NCI-H82 (cell line): ENCODE data around the gene GRM4.
A peak's percentile ranks its signal among the peaks of the same experiment; 100 is the strongest.

Source experiments
- DNase-seq: peaks from one replicate; lab custom pipeline; 2025; lab: John Stamatoyannopoulos, UW

Gene GRM4

DNA sequence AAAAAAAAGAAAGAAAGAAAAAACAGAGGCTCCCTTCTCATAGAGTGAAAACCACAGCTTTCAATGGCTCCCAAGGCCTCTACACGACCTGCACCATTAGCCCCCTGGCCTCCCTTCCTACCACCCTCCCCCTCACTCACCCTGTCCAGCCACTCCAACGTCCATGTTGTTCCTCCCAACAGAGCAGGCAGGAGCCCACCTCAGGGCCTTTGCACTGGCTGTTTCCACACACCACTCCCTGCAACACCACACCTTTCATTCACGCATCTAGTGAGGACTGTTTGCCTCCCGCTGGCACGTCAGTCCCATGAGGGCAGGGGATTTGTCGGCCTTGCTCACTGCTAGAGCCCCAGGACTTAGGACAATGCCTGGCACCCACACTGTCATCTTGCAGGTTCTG is 39.5 kb downstream of the GRM4 start:
- no peak for DNase-seq

GRCh38 chr6:34104628-34105027 is 41.3 kb downstream of the GRM4 start:
- no peak for DNase-seq

DNA sequence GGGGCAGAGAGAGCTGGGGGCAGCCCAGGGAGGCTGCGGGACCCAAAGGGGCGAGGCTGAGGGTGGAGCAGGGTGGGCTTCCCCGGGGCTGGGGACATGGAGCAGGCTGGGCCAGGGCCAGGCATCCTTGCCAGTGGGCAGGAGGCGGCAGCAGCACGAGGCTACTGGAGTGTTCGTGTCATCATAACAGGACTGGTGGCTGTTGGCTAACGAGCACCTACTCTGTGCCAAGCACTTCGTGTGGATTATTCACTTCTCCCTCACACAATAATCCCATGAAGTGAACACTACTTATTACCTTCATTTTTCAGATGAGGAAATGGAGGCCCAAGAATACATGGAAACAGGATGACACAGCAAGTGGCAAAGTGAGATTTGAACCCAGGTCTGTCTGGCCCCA is 41.7 kb downstream of the GRM4 start:
- no peak for DNase-seq

- DNase-seq: no peak
These were observed 42.6 kb downstream of the GRM4 start for GRCh38 chr6:34103321-34103720.

- no peak for DNase-seq
These were observed 43.2 kb downstream of the GRM4 start for GRCh38 chr6:34102696-34103095.

- DNase-seq: no peak
These were observed 43.7 kb downstream of the GRM4 start for GRCh38 chr6:34102099-34102656.

DNA sequence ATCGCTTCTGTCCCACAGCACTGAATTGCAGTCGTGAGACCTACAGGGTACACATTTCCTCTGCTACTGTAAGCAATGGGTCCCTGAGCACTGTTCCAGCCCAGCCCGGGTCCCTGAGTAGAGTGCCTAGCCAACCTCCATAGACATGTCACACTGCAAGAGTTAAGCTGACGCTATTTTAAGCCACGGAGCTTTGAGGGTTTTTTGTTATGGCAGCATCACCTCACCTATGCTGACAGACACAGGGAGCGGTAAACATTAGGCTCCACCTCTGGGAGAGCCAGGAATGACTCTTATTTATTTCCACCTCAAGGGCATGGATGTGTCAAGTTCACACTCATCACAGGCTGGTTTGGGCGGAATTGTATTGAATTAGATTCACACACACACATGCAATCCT is 45.1 kb downstream of the GRM4 start:
- DNase-seq: no peak

- DNase-seq: peak; percentile 75
These were observed 46.0 kb downstream of the GRM4 start for GRCh38 chr6:34099878-34100277.

DNA sequence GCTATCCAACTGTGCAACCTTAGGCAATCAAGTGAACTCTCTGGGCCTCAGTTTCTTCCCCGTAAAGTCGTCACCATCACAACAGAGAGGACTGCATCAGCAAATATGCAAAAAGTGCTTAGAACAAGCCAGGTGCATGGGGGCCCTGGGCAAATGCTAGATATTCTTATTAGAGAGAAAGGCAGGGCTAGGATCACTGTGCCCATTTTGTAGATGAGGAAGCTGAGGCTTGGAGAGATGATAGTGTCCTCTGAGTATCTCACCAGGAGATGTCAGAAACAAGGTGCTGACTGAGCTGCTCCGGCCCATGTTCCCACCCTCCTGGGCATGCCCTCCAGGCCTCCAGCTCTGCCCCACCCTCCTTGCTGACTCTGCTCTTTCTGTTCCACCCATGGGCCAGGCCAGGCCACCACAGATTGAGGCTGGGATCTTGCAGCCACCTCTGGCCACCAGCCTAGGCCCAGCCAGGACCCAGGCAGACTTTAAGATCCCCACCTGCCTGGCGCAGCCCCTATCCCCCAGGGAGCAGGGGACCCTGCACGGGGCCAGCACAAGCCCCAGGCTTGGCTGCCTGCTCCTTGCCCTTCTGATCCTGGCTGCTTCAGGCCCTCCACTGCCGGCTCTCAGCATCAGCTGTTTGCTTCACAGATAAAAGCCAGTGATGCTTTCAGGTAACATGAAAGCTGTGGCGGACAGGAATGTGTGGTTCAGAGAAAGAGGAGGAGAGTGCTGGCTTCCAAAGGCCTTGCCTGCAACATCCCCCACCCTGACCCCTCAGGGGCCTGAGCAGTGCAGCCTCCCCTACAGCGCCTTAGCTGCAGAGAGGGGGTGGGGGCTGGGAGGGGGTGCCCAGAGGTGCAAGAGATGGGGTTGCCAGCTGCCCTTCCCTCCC is 47.6 kb downstream of the GRM4 start:
- no peak for DNase-seq

DNA sequence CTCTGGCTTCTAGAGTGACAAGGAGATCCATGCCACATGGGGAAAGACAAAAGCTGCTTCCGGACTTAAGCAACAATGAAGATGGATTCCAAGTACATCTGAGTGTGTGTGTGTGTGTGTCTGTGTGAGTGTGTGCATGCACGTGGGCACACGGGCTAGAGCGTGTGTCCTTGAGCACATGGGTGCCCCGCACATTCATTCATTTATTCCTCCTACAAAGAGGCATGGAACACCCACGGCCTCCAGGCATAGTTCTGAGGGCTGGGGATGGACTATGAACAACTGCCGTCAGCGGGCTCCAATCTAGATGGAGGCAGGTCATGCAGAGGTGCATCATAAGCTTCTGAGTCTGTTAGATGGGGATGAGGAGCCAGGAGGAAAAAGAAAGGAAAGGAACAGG is 49.1 kb downstream of the GRM4 start:
- no peak for DNase-seq

- DNase-seq: no peak
These were observed 49.7 kb downstream of the GRM4 start for GRCh38 chr6:34096193-34096592.

DNA sequence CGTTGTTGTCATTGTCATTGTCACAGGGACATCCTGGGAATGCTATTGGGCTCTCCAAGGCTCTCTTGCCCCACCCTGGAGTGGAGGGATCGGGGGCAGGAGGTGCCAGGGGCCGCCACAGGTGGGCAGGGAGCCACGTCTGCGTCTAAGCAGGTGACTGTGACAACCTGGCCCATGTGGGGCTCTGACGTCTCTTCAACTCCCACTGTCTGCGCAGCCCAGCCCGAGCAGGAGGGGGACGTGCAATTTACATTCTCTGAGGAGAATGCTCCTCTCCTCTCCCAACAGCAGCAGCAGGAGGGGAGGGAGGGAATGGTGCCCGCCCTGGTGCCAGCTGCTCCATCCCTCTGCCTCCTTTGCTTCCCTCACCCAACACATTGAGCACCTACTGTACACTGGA is 50.1 kb downstream of the GRM4 start:
- no peak for DNase-seq

GRCh38 chr6:34095136-34095505 is 50.8 kb downstream of the GRM4 start:
- no peak for DNase-seq

- no peak for DNase-seq
These were observed 51.3 kb downstream of the GRM4 start for GRCh38 chr6:34094474-34095135.

DNA sequence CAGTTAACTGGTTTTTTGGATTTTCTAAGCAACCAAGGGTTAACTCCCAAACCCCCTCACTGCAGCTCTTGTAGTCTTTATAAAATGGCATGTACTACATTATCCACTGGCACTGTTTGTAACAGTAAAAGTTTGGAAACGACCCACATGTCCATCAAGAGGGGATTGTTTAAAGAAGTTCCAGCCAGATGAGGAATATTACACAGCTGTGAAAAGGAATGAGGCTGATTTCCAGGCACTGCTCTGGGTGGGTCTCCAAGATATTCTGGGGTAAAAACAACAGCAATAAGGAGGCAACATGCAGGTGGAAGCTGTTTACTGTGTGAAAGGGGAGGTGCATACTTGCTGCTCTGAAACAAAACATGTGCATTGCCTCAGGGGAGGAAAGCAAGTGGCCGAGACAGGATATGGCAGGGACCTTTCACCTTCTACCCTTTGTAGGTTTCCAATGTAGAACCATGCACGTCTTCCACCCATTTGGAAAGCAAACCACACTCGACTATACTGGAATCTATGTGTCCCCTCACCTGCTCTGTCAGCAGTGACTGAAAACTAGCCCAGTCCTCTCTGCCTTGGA is 51.9 kb downstream of the GRM4 start:
- DNase-seq: no peak

DNA sequence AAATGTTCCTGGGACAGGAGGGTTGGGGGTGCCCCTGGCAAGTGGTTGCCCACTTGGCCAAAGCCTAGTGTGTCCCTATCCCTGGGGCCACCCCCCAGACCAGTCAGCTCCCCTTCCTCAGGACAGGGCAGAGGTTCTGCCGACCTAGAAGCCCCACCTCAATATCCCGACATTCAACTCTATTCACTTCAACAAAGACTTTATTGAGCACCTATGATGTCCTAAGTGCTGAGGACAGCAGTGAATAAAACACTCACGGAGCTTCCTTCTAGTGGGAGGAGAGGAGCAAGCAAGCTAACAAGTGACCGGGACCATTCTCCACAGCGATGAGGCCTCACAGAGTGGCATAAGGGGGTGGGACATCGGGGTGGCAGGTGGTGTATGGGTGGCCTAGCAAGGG is 52.7 kb downstream of the GRM4 start:
- DNase-seq: no peak

- DNase-seq: no peak
These were observed 53.3 kb downstream of the GRM4 start for GRCh38 chr6:34092631-34093030.

DNA sequence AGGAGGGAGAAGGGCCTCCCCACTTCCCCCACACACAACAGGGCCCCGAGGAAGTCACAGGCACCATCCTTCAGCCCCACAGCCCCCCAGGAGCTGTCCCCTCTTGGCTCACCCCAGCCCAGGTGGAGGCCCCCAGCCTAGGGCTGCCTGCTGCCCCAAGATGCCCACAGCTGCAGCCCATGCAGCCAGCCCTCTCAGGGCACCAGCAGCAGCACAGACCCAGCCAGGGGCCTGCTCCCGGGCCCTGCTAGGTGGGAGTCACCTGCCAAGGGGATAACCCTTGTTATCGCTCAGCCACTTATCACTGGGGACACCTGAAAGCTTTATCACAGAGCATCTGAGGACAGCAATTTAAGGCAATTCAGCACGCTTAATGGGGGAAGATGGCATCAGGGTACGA is 55.0 kb downstream of the GRM4 start:
- DNase-seq: peak; percentile 59

GRCh38 chr6:34090529-34090928 is 55.4 kb downstream of the GRM4 start:
- peak; percentile 97 for DNase-seq

GRCh38 chr6:34086558-34086957 is 59.3 kb downstream of the GRM4 start:
- no peak for DNase-seq

DNA sequence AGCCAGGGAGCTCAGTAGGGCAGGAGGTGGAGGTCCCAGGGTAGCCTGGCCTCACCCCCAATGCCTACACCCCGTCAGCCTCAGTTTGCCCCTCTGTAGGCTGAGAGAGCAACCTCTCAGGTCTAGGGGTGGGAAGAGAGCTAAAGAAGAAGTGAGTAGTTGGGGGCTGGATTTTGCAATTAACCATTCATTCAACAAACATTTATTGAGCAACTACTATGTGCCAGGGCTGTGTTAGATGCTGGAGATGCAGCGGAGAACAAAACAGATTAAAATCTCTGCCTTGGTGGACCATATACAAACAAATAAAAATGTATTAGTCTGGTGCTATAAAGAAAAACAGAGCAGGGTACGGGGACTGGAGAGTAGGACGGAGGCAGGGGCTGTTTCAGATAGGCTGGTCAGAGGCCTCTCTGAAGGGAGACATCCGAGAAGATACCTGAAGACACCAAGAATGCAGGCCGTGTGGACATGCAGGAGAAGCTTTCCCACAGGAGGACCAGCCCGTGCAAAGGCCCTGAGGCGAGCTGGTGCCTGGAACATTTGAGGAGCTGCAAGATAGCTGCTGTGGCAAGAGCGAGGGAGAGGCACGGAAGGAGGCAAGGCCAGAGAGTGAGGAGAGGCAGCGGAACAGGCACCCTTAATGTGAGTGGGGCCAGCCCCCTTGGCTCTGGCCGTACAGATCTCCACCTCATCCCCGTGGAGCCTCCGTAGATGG is 60.3 kb downstream of the GRM4 start:
- DNase-seq: no peak

DNA sequence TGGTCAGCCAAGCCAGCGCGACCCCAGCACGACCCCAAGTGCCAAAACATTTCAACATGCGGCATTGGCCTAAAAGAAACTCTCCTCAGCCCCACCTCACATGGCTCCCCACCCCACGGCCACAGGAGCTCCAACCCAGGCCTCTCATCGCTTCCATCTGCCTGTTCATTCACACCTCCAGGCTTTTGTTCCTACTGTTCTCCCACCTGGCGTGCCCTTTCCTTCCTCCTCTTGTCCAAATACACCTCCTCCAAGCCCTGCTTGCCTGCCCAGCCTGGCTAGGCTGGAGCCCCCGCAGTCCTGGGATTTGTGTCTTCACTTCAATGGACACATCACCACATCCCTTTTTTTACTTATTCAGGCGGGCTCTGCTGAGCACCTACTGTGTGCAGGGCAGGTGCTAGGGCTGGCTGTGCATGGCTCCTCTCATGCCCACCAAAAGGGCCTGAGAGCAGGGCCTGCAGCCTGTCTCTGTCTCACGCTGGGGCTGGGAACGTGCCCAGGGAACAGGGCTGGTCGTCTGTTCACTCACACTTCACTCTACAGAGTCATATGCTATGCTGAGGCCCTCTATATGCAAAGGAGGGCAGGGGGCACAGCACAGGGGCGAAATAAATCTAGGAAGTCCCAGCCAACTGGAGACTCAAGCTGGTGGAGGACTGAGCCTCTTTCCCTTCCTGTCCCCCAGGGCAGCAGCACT is 61.1 kb downstream of the GRM4 start:
- no peak for DNase-seq
